Activated CD4-positive, CD25-positive, alpha-beta regulatory T cell (primary cell): ENCODE measurements around the gene FLOT2.
"Not testable (repeated sequence)": the region's sequence is repeated elsewhere in the genome, so short reads cannot be mapped to it uniquely, and the experiment has no call there.

Source experiments
- DNase-seq, 4 experiments: peaks; one replicate each; lab custom pipeline; 2025; lab: John Stamatoyannopoulos, UW

FLOT2 gene

GRCh38 chr17:28916302-28916934, 18.9 kb upstream of the FLOT2 start:
- DNase-seq: no peak

- no peak for DNase-seq
These were observed 15.4 kb upstream of the FLOT2 start for GRCh38 chr17:28912938-28913333.

- no peak for DNase-seq
These were observed 14.9 kb upstream of the FLOT2 start for GRCh38 chr17:28912281-28912937.

GRCh38 chr17:28911411-28912045, 14.0 kb upstream of the FLOT2 start:
- no peak for DNase-seq

GRCh38 chr17:28910534-28910933, 13.0 kb upstream of the FLOT2 start:
- no peak for DNase-seq

- DNase-seq: no peak
These were observed 11.2 kb upstream of the FLOT2 start for GRCh38 chr17:28908640-28909167.

GRCh38 chr17:28907709-28908475, 10.4 kb upstream of the FLOT2 start:
- DNase-seq: no peak

- no peak for DNase-seq
These were observed 9.3 kb upstream of the FLOT2 start for GRCh38 chr17:28906706-28907438.

- no peak for DNase-seq
These were observed 8.7 kb upstream of the FLOT2 start for GRCh38 chr17:28906276-28906675.

- no peak for DNase-seq
These were observed 7.3 kb upstream of the FLOT2 start for GRCh38 chr17:28904800-28905199.

GRCh38 chr17:28903546-28903841, 6.0 kb upstream of the FLOT2 start:
- DNase-seq: not testable (repeated sequence)

- peak; percentile 88 to 96 (median 94) for DNase-seq
These were observed 5.4 kb upstream of the FLOT2 start, which contains the start of gene DHRS13 for GRCh38 chr17:28902819-28903545. DHRS13 (minus strand) TSS chr17:28903079; CDS start chr17:28902944, 135 bp downstream.

- DNase-seq: peak in 3 of 4 experiments; percentile 32 to 46 (median 41)
These were observed 4.6 kb upstream of the FLOT2 start for GRCh38 chr17:28901866-28902818.

GRCh38 chr17:28900986-28901726, 3.6 kb upstream of the FLOT2 start:
- DNase-seq: no peak

- DNase-seq: no peak
These were observed 1.8 kb upstream of the FLOT2 start for GRCh38 chr17:28899212-28899815.

- DNase-seq: no peak
These were observed 1.0 kb upstream of the FLOT2 start for GRCh38 chr17:28898527-28898955.

- no peak for DNase-seq
These were observed 415 bp upstream of the FLOT2 start for GRCh38 chr17:28897769-28898526.

- no peak for DNase-seq
These were observed 1.0 kb downstream of the FLOT2 start for GRCh38 chr17:28896491-28896883.
